Natural killer cell (primary cell): ENCODE data around the gene MRFAP1. TPM values are rescaled to one million over a fixed set of nuclear protein-coding genes. Genes with fewer than 3 reads are reported as not detected.
"Not testable (repeated sequence)": the region's sequence is repeated elsewhere in the genome, so short reads cannot be mapped to it uniquely, and the experiment has no call there.

Source experiments
- ATAC-seq, 3 donors: fragments of 150-1000 bp in 2 of 3; fragments of 200-7000 bp in 1 of 3; cut with Tn5 transposase; 1 replicate in 1 of 3; 2 replicates in 2 of 3; pipeline ENCODE4 v1.10.0; 2021; ENCODE audit warnings: mild to moderate bottlenecking in 2 of 3, moderate library complexity in 2 of 3
- DNase-seq, 2 donors: peaks; one replicate each; pipeline versions ENCODE4 v3.0.0 to v3.0.0-alpha.2; 2013 to 2021; ENCODE audit warnings: mixed read lengths in 1 of 2
- H3K27ac ChIP-seq: one replicate; pipeline ENCODE4 v1.5.1; 2013; ENCODE audit warnings: mild to moderate bottlenecking, low read length
- H3K27me3 ChIP-seq: one replicate; pipeline ENCODE4 v1.6.1; 2013; ENCODE audit warnings: low read length; ENCODE audit not compliant: control insufficient read depth, insufficient read depth
- H3K36me3 ChIP-seq: one replicate; pipeline ENCODE4 v1.6.1; 2013; ENCODE audit warnings: low read length; ENCODE audit not compliant: control insufficient read depth, insufficient read depth
- H3K4me1 ChIP-seq: one replicate; pipeline ENCODE4 v1.6.1; 2013; ENCODE audit warnings: low read length; ENCODE audit not compliant: control insufficient read depth, insufficient read depth
- H3K4me3 ChIP-seq: one replicate; pipeline ENCODE4 v1.5.1; 2013; ENCODE audit warnings: low read length
- H3K9me3 ChIP-seq: one replicate; pipeline ENCODE4 v1.6.1; 2013; ENCODE audit warnings: low read length; ENCODE audit not compliant: control insufficient read depth, insufficient read depth
- H3K27ac Mint-ChIP-seq, 2 donors: one replicate each; pipeline ENCODE4 v1.8.0; 2022; ENCODE audit warnings: mild to moderate bottlenecking in 2 of 2, mixed read lengths in 2 of 2, moderate library complexity in 1 of 2
- H3K27me3 Mint-ChIP-seq, 2 donors: one replicate each; pipeline ENCODE4 v1.8.0; 2022; ENCODE audit warnings: low read depth in 2 of 2, mixed read lengths in 2 of 2
- H3K36me3 Mint-ChIP-seq: one replicate; pipeline ENCODE4 v1.8.0; 2022; ENCODE audit warnings: mixed read lengths
- H3K4me1 Mint-ChIP-seq, 2 donors: one replicate each; pipeline ENCODE4 v1.8.0; 2022; ENCODE audit warnings: mixed read lengths in 2 of 2
- H3K4me3 Mint-ChIP-seq: one replicate; pipeline ENCODE4 v1.8.0; 2022; ENCODE audit warnings: mild to moderate bottlenecking, moderate library complexity, mixed read lengths
- H3K9me3 Mint-ChIP-seq, 2 donors: one replicate each; pipeline ENCODE4 v1.8.0; 2022; ENCODE audit warnings: mixed read lengths in 2 of 2
- WGBS: methylation state at CpG from one replicate; pipeline ENCODE4 v1.1.7; 2013; ENCODE audit warnings: missing lambda C conversion rate; ENCODE audit not compliant: insufficient coverage; 5-methylcytosine and 5-hydroxymethylcytosine counted together
- intact Hi-C: fragments of 100-400 bp; cut with micrococcal nuclease; formaldehyde crosslinking; loops from one replicate; pipeline ENCODE4 v1.14.2; 2022
- total RNA-seq, 4 donors: library from RNA; stranded (reverse); fragments of 120-200 nt in 1 of 4; gene quantifications; one replicate each; pipeline versions ENCODE4 v1.2.3 to v1.2.4, GENCODE V29; 2013 to 2022
- TF ChIP-seq, protein P1 (sequence below): fragments of 200-600 bp; IDR thresholded peaks from one replicate; pipeline ENCODE4 v1.8.0; 2022; ENCODE audit warnings: antibody characterized with exemption

Gene MRFAP1
- total RNA-seq, 3 donors from 2014 or later (not counting 1 experiment from before 2014, with no cell fraction given): 105 to 146 (median 146) TPM

DNA sequence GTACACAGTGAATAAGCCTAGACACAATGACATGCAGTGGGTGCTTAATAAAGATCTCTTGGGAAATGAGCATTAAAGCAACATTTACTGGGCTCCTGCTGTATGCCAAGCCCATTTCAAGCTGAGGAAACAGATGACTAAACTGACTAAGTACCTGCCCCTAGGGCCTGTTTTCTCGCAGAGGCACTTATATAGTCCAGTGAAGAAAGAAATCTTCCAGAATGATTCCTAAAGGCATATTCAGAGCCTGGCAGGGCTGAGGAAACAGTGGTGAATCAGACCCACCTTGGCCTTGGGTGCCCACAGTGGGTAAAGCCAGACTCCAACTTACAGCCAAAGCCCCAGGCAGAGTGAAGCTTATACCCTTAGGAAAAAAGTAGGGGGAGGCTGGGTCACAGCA, 31.2 kb downstream of the MRFAP1 start:
- 100% methylated on average over 1 of the region's 1 CpG for WGBS
- intact Hi-C loops: loop anchor here (2.0 to 5.0 kb wide), 2 partner anchors 13 to 316 kb away; no protein-coding TSS in a partner anchor
- no peaks in the 10 kb centered on the region for H3K9me3 ChIP-seq
- H3K36me3 ChIP-seq: peaks cover 12% of the 10 kb centered on the region
- no peaks in the 10 kb centered on the region for H3K9me3 Mint-ChIP-seq
- H3K4me3 Mint-ChIP-seq: no peak overlapping the region
- no peak overlapping the region for H3K4me3 ChIP-seq
- H3K27me3 Mint-ChIP-seq: no peaks in the 10 kb centered on the region
- peaks cover 33 to 37% of the 10 kb centered on the region in 2 donors for H3K4me1 Mint-ChIP-seq
- H3K4me1 ChIP-seq: peaks cover 29% of the 10 kb centered on the region
- TF ChIP-seq, protein P1, sequence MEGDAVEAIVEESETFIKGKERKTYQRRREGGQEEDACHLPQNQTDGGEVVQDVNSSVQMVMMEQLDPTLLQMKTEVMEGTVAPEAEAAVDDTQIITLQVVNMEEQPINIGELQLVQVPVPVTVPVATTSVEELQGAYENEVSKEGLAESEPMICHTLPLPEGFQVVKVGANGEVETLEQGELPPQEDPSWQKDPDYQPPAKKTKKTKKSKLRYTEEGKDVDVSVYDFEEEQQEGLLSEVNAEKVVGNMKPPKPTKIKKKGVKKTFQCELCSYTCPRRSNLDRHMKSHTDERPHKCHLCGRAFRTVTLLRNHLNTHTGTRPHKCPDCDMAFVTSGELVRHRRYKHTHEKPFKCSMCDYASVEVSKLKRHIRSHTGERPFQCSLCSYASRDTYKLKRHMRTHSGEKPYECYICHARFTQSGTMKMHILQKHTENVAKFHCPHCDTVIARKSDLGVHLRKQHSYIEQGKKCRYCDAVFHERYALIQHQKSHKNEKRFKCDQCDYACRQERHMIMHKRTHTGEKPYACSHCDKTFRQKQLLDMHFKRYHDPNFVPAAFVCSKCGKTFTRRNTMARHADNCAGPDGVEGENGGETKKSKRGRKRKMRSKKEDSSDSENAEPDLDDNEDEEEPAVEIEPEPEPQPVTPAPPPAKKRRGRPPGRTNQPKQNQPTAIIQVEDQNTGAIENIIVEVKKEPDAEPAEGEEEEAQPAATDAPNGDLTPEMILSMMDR: no peak
- H3K27me3 ChIP-seq: no peaks in the 10 kb centered on the region
- H3K27ac ChIP-seq: no peak overlapping the region
- H3K36me3 Mint-ChIP-seq: no peaks in the 10 kb centered on the region
- ATAC-seq (no peak), DNase-seq (no peak)
- no peak overlapping the region for H3K27ac Mint-ChIP-seq

DNA sequence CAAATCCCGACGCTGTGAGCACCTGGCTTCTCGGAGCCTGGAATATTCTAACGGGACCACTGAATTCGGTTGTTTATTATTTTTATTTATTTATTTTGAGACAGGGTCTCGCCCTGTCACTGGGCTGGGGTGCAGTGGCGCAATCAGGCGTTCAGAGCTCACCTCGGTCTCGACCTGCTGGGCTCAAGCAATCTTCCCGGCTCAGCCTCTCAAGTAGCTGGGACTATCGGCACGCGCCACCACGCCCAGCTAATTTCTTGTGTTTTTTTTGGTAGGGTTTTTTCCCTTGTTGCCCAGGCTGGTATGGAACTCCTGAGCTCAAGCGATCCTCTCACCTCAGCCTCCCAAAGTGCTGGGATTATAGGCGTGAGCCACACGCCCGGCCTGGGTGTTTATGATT, 31.6 kb downstream of the MRFAP1 start:
- Histone ChIP-seq H3K4me3 (no peak overlapping the region), H3K9me3 (no peaks in the 10 kb centered on the region), H3K4me1 (peaks cover 34% of the 10 kb centered on the region), H3K27me3 (no peaks in the 10 kb centered on the region), H3K36me3 (peaks cover 15% of the 10 kb centered on the region), H3K27ac (no peak overlapping the region)
- no peaks in the 10 kb centered on the region for H3K36me3 Mint-ChIP-seq
- H3K9me3 Mint-ChIP-seq: no peaks in the 10 kb centered on the region
- H3K4me1 Mint-ChIP-seq: peaks cover 37 to 42% of the 10 kb centered on the region in 2 donors
- H3K4me3 Mint-ChIP-seq: no peak overlapping the region
- intact Hi-C loops: loop anchor here (2.0 to 5.0 kb wide), 2 partner anchors 13 to 315 kb away; no protein-coding TSS in a partner anchor
- H3K27me3 Mint-ChIP-seq: no peaks in the 10 kb centered on the region
- TF ChIP-seq, protein P1: no peak
- H3K27ac Mint-ChIP-seq: no peak overlapping the region
- DNase-seq (no peak), ATAC-seq (no peak)
- WGBS: 97% methylated on average over 19 of the region's 19 CpGs

DNA sequence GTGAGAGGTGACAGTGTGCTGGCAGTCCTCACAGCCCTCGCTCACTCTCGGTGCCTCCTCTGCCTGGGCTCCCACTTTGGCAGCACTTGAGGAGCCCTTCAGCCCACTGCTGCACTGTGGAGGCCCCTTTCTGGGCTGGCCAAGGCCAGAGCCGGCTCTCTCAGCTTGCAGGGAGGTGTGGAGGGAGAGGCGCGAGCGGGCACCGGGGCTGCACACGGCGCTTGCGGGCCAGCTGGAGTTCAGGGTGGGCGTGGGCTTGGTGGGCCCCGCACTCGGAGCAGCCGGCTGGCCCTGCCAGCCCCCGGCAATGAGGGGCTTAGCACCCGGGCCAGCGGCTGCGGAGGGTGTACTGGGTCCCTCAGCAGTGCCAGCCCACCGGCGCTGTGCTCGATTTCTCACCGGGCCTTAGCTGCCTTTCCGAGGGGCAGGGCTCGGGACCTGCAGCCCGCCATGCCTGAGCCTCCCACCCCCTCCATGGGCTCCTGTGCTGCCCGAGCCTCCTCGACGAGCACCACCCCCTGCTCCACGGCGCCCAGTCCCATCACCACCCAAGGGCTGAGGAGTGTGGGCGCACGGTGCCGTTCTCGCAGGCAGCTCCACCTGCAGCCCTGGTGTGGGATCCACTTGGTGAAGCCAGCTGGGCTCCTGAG, 32.2 kb downstream of the MRFAP1 start:
- Histone ChIP-seq H3K4me1 (peaks cover 36% of the 10 kb centered on the region), H3K36me3 (peaks cover 19% of the 10 kb centered on the region), H3K27ac (peak overlapping the region; percentile 74)
- intact Hi-C loops: loop anchor here (1.0 to 5.0 kb wide), 3 partner anchors 14 to 315 kb away; no protein-coding TSS in a partner anchor
- not testable (repeated sequence) for H3K27me3 ChIP-seq, H3K4me3 ChIP-seq, DNase-seq, H3K27me3 Mint-ChIP-seq, H3K36me3 Mint-ChIP-seq, H3K9me3 ChIP-seq, H3K9me3 Mint-ChIP-seq, H3K4me3 Mint-ChIP-seq, ATAC-seq
- Mint-ChIP-seq H3K27ac (peak overlapping the region; percentile 96 to 97), H3K4me1 (peaks cover 38 to 47% of the 10 kb centered on the region in 2 donors)
- 98% methylated on average over 34 of the region's 34 CpGs for WGBS

- DNase-seq: peak; percentile 50 to 61
- ATAC-seq: peak in 1 of 3 donors; percentile 7
- Mint-ChIP-seq H3K27ac (peak overlapping the region; percentile 96 to 97), H3K4me3 (peak overlapping the region; percentile 95), H3K4me1 (peaks cover 38 to 49% of the 10 kb centered on the region in 2 donors)
- H3K9me3 ChIP-seq, H3K27me3 ChIP-seq, H3K36me3 Mint-ChIP-seq, H3K9me3 Mint-ChIP-seq, H3K27me3 Mint-ChIP-seq: not testable (repeated sequence)
- H3K4me1 ChIP-seq: peaks cover 36% of the 10 kb centered on the region
- peak overlapping the region; percentile 46 for H3K4me3 ChIP-seq
- peak overlapping the region; percentile 74 for H3K27ac ChIP-seq
- 47% methylated on average over 13 of the region's 14 CpGs for WGBS
- intact Hi-C loops: loop anchor here (1.0 to 5.0 kb wide), 3 partner anchors 14 to 314 kb away; no protein-coding TSS in a partner anchor
- peaks cover 20% of the 10 kb centered on the region for H3K36me3 ChIP-seq
These were observed 32.7 kb downstream of the MRFAP1 start for GRCh38 chr4:6673191-6673659.
